Measurements from ENCODE around the gene ARNT2. TPM values are rescaled to one million over a fixed set of nuclear protein-coding genes. Genes with fewer than 3 reads are reported as not detected.

The ARNT2 gene
- total RNA-seq, 1 donor: 20.7 TPM

GRCh38 chr15:80418892-80419537, 14.8 kb downstream of the ARNT2 start:
- peak; percentile 59 for DNase-seq (ENCODE audit: low read depth)
- TF ChIP-seq CTCF (IDR thresholded peaks at IDR 0.05; ENCODE audit: insufficient read depth, low read depth, low read length): peak; percentile 82
- H3K4me3 ChIP-seq (ENCODE audit: low read depth, low read length): no peak overlapping the region

- no peak overlapping the region for H3K4me3 ChIP-seq (ENCODE audit: low read depth, low read length)
These were observed 15.4 kb downstream of the ARNT2 start for GRCh38 chr15:80419546-80419945.

GRCh38 chr15:80420658-80421057, 16.5 kb downstream of the ARNT2 start:
- H3K4me3 ChIP-seq (ENCODE audit: low read depth, low read length): no peak overlapping the region
- TF ChIP-seq CTCF (IDR thresholded peaks at IDR 0.05; ENCODE audit: insufficient read depth, low read depth, low read length): no peak
- no peak for DNase-seq (ENCODE audit: low read depth)

More at GRCh38 chr15:80419546-80419945, 15.4 kb downstream of the ARNT2 start:
- TF ChIP-seq CTCF (IDR thresholded peaks at IDR 0.05; ENCODE audit: insufficient read depth, low read depth, low read length): no peak
- DNase-seq (ENCODE audit: low read depth): peak; percentile 7

GRCh38 chr15:80423215-80423614, 19.0 kb downstream of the ARNT2 start:
- H3K4me3 ChIP-seq (ENCODE audit: low read depth, low read length): no peak overlapping the region
- peak; percentile 20 for DNase-seq (ENCODE audit: low read depth)
- no peak for TF ChIP-seq CTCF (IDR thresholded peaks at IDR 0.05; ENCODE audit: insufficient read depth, low read depth, low read length)

- TF ChIP-seq CTCF (IDR thresholded peaks at IDR 0.05; ENCODE audit: insufficient read depth, low read depth, low read length): no peak
- no peak overlapping the region for H3K4me3 ChIP-seq (ENCODE audit: low read depth, low read length)
- peak; percentile 25 for DNase-seq (ENCODE audit: low read depth)
These were observed 20.2 kb downstream of the ARNT2 start for GRCh38 chr15:80424381-80424780.

- no peak for DNase-seq (ENCODE audit: low read depth)
- H3K4me3 ChIP-seq (ENCODE audit: low read depth, low read length): no peak overlapping the region
- TF ChIP-seq CTCF (IDR thresholded peaks at IDR 0.05; ENCODE audit: insufficient read depth, low read depth, low read length): no peak
These were observed 22.1 kb downstream of the ARNT2 start for GRCh38 chr15:80426316-80426715.

- no peak overlapping the region for H3K4me3 ChIP-seq (ENCODE audit: low read depth, low read length)
- no peak for TF ChIP-seq CTCF (IDR thresholded peaks at IDR 0.05; ENCODE audit: insufficient read depth, low read depth, low read length)
- DNase-seq (ENCODE audit: low read depth): no peak
These were observed 25.8 kb downstream of the ARNT2 start for GRCh38 chr15:80429964-80430363.
